Karpas-422 (cell line): Measurements from ENCODE around the gene TTC9B. TPM values are rescaled to one million over a fixed set of nuclear protein-coding genes. Genes with fewer than 3 reads are reported as not detected.

Experiments
- DNase-seq: peaks from one replicate; pipeline ENCODE4 v3.0.0-alpha.2; 2015
- H2AFZ ChIP-seq: fragments of 200-600 bp; sonication (generic); 2 replicates; pipeline ENCODE4 v1.6.1; 2014; ENCODE audit warnings: antibody characterized with exemption, low read length, mixed read lengths
- H3K27ac ChIP-seq: fragments of 200-600 bp; sonication (generic); 2 replicates; pipeline ENCODE4 v1.5.1; 2014; ENCODE audit warnings: mild to moderate bottlenecking, low read length, moderate library complexity
- H3K27me3 ChIP-seq: fragments of 200-600 bp; sonication (generic); 2 replicates; pipeline ENCODE4 v1.6.1; 2014; ENCODE audit warnings: low read length, mixed read lengths
- H3K36me3 ChIP-seq: fragments of 200-600 bp; sonication (generic); 2 replicates; pipeline ENCODE4 v1.6.1; 2014; ENCODE audit warnings: low read length, mixed read lengths; ENCODE audit not compliant: insufficient read depth
- H3K4me1 ChIP-seq: fragments of 200-600 bp; sonication (generic); 2 replicates; pipeline ENCODE4 v1.6.1; 2014; ENCODE audit warnings: mild to moderate bottlenecking, low read length, mixed read lengths
- H3K4me2 ChIP-seq: fragments of 200-600 bp; sonication (generic); 2 replicates; pipeline ENCODE4 v1.6.1; 2014; ENCODE audit warnings: low read length, low read depth, mild to moderate bottlenecking; ENCODE audit not compliant: poor library complexity, severe bottlenecking
- H3K4me3 ChIP-seq: fragments of 200-600 bp; sonication (generic); 2 replicates; pipeline ENCODE4 v1.5.1; 2014; ENCODE audit warnings: mild to moderate bottlenecking, antibody characterized with exemption, low read length, mixed read lengths
- H3K79me2 ChIP-seq: fragments of 200-600 bp; sonication (generic); 2 replicates; pipeline ENCODE4 v1.6.1; 2014; ENCODE audit warnings: mild to moderate bottlenecking, low read length, mixed read lengths
- H3K9ac ChIP-seq: fragments of 200-600 bp; sonication (generic); 2 replicates; pipeline ENCODE4 v1.6.0; 2014; ENCODE audit warnings: low read length
- H3K9me2 ChIP-seq: fragments of 200-600 bp; sonication (generic), shearing (Covaris generic); replicated peaks from 2 replicates; pipeline ENCODE4 v1.6.0; 2014; ENCODE audit warnings: mild to moderate bottlenecking, low read length, moderate library complexity; ENCODE audit not compliant: insufficient read depth
- H3K9me3 ChIP-seq: fragments of 300-700, 200-600 bp; sonication (generic); 2 replicates; pipeline ENCODE4 v1.6.1; 2014; ENCODE audit warnings: low read length, mixed read lengths
- H4K20me1 ChIP-seq: fragments of 200-600 bp; sonication (generic); 2 replicates; pipeline ENCODE4 v1.6.1; 2014; ENCODE audit warnings: mild to moderate bottlenecking, antibody characterized with exemption, low read length, low read depth; ENCODE audit not compliant: insufficient read depth
- total RNA-seq: library from RNA; depleted of rRNA; stranded (reverse); fragments of >200 nt; shearing (Covaris generic); gene quantifications from 2 replicates; pipeline ENCODE4 v1.2.3, GENCODE V29; 2014; ENCODE audit warnings: low replicate concordance

TTC9B gene
- total RNA-seq, 1 experiment from 2014 or later = not detected

DNA sequence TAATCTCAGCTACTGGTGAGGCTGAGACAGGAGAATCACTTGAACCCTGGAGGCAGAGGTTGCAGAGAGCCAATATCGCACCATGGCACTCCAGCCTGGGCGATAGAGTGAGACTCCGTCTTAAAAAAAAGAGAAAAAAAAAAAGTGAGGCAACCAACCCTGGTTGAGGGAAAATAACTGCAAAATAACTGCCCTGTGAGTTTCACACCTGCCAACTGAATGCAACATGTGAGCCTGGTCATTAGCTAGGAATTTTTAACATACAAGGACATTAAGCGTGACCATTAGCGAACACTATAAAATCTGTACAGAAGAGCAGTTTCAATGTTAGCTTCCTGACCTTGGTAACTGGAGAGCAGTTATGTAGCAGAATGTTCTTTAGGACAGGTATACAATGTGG, 10.7 kb upstream of the TTC9B start:
- no peak overlapping the region for H3K9ac ChIP-seq
- H3K79me2 ChIP-seq = no peaks in the 10 kb centered on the region
- H3K27ac ChIP-seq = no peak overlapping the region
- H3K4me1 ChIP-seq = no peaks in the 10 kb centered on the region
- H3K4me2 ChIP-seq = no peak overlapping the region
- H3K36me3 ChIP-seq = no peaks in the 10 kb centered on the region
- H3K27me3 ChIP-seq = no peaks in the 10 kb centered on the region
- H2AFZ ChIP-seq = no peak overlapping the region
- 0 out of 2 replicates have a peak, but pooled peaks cover 13% of the 10 kb centered on the region for H4K20me1 ChIP-seq
- H3K9me3 ChIP-seq = no peaks in the 10 kb centered on the region
- no peak overlapping the region for H3K4me3 ChIP-seq
- no peak for DNase-seq
- H3K9me2 ChIP-seq = no peaks in the 10 kb centered on the region

DNA sequence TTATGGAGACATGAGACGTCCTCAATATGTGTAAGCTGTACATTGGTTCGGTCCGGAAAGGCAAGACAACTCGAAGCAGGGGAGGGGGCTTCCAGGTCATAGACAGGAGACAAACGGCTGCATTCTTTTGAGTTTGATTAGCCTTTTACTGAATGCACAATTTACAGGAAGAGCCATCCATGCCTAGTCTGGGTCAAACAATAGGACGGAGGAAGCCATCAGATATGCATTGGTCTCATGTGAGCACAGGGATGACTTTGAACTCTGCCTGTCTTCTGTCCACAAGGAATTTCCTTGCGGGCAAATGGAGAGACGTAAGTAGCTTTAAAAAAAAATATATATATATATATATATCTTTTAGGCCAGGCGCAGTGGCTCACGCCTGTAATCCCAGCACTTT, 10.2 kb upstream of the TTC9B start:
- no peak for DNase-seq
- 0 out of 2 replicates have a peak, but pooled peaks cover 13% of the 10 kb centered on the region for H4K20me1 ChIP-seq
- no peak overlapping the region for H3K4me3 ChIP-seq
- H3K27me3 ChIP-seq = no peaks in the 10 kb centered on the region
- H3K79me2 ChIP-seq = no peaks in the 10 kb centered on the region
- no peaks in the 10 kb centered on the region for H3K9me2 ChIP-seq
- H3K4me2 ChIP-seq = no peak overlapping the region
- H3K9me3 ChIP-seq = no peaks in the 10 kb centered on the region
- no peaks in the 10 kb centered on the region for H3K36me3 ChIP-seq
- no peaks in the 10 kb centered on the region for H3K4me1 ChIP-seq
- H3K27ac ChIP-seq = no peak overlapping the region
- H3K9ac ChIP-seq = no peak overlapping the region
- H2AFZ ChIP-seq = no peak overlapping the region

DNA sequence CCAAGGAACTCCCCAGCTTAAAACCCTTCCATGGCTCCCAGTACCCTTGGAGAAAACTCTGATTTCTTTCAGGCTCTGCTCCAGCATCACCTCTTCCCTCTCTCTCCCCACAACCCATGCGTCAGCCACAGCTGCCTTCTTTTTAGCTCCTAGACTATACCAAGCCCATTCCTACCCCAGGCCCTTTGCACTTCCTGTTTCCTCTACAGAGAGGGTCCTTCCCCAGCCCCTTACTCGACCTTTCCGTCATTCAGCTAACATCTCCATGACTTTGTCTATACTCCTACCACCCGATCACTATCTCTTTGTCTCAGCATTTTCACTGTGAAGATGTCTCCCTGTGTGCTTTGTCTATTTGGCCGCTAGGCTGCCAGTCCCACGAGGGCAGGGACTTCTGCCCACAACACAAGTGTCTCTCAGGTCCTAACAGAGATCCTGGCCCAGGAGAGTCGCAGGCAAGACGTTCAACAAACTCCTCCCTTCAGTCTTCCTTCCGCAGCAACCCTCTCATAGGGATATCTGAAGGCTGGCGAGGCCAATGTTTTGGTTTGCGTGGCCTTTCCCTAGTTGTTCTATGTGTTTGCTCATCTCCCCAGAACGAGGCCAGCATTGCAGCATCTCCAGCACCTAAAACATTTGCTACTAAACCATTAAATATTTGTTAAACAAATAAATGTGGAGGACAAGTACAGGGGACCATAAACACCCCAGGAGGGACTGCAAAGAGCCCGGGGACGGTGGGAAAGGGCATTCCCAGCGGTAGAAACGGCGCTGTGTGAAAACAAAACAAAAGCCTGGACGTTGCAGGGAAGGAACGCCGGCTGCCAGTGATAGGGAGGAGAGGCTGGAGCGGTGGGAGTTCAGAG, 7.5 kb upstream of the TTC9B start:
- Histone ChIP-seq H3K9me3 (no peaks in the 10 kb centered on the region), H4K20me1 (0 out of 2 replicates have a peak, but pooled peaks cover under 1% of the 10 kb centered on the region), H3K4me3 (no peak overlapping the region), H2AFZ (no peak overlapping the region), H3K9ac (no peak overlapping the region), H3K27me3 (no peaks in the 10 kb centered on the region), H3K9me2 (no peaks in the 10 kb centered on the region), H3K4me1 (no peaks in the 10 kb centered on the region), H3K79me2 (no peaks in the 10 kb centered on the region), H3K4me2 (no peak overlapping the region), H3K36me3 (no peaks in the 10 kb centered on the region), H3K27ac (no peak overlapping the region)
- DNase-seq = peak; percentile 46

DNA sequence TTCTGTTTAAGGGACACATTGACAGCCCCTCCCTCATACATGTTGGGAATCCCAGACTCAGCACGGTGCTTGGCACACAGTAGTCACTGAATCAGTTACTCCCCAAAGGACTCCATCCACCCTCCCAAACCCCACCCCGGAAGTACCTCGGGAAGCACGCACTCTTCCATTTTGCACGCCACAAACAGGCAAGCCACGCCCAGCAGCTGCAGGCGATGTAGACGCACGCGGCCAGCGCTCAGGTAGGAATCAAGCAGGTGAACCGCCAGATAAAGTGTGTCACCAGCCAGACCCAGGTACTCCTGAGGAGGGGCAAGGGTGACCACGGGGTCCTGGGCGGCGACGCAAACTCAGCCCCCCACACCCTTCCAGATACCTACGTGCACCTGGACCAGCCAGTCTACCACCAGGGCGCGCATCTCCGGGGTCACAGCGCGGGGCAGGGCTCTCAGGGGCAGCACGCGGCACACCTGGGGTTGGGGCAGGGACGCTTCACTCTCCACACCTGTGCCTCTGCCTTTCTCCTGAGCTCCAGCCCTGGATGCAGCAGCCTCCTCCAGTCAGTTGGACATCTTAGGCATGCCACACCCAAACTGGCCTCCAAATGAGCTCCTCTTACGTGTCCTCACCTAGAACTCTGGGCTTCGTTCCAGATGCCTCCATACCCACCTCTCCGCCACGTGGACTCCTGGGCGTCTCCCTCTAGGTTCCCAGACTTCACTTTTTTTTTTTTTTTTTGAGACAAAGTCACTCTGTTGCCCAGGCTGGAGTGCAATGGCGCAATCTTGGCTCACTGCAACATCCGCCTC, 6.4 kb upstream of the TTC9B start:
- Histone ChIP-seq H3K9ac (no peak overlapping the region), H3K9me3 (no peaks in the 10 kb centered on the region), H3K4me3 (no peak overlapping the region), H3K9me2 (no peaks in the 10 kb centered on the region), H3K27ac (no peak overlapping the region), H3K79me2 (no peaks in the 10 kb centered on the region), H3K27me3 (no peaks in the 10 kb centered on the region), H2AFZ (no peak overlapping the region), H3K36me3 (no peaks in the 10 kb centered on the region), H4K20me1 (no peaks in the 10 kb centered on the region), H3K4me2 (no peak overlapping the region), H3K4me1 (no peaks in the 10 kb centered on the region)
- no peak for DNase-seq

DNA sequence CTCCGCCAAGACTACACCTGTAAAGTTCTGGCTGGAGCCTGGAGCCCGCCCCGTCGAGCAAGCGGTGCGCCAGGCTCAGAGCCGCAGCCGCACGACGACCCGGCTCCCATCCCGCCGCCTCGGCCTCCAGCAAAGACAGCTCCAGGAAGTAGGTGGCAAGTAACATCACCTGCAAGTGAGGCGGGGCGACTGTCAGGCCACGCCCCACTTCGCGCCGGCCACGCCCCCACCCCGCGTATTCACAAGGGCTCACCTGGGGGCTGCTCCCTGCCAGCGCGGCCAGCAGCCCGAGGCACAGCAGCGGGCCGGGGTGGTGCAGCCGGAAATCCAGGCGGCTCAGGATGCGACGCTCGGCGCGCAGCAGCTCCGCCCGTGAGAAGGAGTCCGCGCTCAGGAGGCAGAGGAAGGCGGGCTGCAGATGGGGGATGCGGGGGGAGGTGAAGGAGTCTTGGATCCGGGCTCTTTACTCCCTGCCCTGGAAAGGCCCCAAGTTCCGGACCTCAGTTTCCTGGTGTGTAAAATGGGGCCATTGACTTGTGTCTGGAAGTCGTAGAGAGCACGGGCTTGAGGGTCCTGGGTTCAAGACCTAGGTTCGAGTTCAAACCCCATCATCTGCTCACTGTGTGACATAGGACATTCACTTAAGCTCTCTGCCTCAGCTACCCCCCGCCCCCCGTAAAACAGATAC, 5.1 kb upstream of the TTC9B start:
- no peak overlapping the region for H3K27ac ChIP-seq
- no peaks in the 10 kb centered on the region for H3K9me3 ChIP-seq
- H3K4me1 ChIP-seq = no peaks in the 10 kb centered on the region
- H3K27me3 ChIP-seq = no peaks in the 10 kb centered on the region
- H3K79me2 ChIP-seq = no peaks in the 10 kb centered on the region
- no peaks in the 10 kb centered on the region for H3K36me3 ChIP-seq
- no peak overlapping the region for H3K4me2 ChIP-seq
- no peak for DNase-seq
- no peak overlapping the region for H3K9ac ChIP-seq
- no peak overlapping the region for H3K4me3 ChIP-seq
- no peak overlapping the region for H2AFZ ChIP-seq
- no peaks in the 10 kb centered on the region for H4K20me1 ChIP-seq
- H3K9me2 ChIP-seq = no peaks in the 10 kb centered on the region

DNA sequence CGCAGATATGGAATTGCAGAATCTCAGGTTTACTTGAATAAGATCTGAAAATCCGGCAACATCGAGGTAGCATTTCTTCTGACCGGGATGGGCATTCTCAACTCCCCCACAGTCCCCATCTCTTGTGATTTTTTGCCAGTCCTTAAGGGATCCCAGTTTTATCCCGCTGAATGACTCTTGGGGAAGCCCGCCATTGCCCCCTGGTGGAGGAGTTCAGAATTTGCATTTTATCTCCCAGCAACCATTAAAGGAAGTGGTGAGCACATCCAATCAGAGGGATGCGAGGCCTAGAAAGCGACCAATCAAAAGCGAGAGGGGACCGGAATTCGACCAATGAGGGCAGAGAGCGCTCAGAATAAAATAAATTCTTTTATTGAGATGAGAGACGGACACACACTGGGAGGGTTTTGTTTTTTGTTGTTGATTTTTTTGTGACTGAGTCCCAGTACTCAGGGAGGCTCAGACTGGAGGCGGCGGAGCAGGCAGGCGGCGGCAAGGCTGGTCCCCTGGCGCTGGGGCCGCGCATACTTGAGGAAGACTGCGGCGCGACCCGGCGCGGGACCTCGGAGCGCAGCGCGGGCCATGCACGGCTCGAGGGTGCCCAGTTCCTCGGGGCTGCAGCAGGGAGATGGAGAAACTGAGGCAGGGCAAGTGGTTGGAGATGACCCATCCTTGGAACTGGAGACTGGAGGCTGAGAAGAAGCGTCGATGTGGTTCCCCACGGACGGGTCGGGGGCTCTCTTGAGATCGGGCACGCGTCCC, 3.9 kb upstream of the TTC9B start:
- Histone ChIP-seq H3K36me3 (no peaks in the 10 kb centered on the region), H3K4me2 (no peak overlapping the region), H3K9ac (no peak overlapping the region), H4K20me1 (no peaks in the 10 kb centered on the region), H3K27me3 (no peaks in the 10 kb centered on the region), H3K9me3 (no peaks in the 10 kb centered on the region), H3K9me2 (no peaks in the 10 kb centered on the region), H3K4me1 (no peaks in the 10 kb centered on the region), H3K27ac (no peak overlapping the region), H2AFZ (no peak overlapping the region), H3K79me2 (no peaks in the 10 kb centered on the region), H3K4me3 (no peak overlapping the region)
- peak; percentile 96 for DNase-seq

DNA sequence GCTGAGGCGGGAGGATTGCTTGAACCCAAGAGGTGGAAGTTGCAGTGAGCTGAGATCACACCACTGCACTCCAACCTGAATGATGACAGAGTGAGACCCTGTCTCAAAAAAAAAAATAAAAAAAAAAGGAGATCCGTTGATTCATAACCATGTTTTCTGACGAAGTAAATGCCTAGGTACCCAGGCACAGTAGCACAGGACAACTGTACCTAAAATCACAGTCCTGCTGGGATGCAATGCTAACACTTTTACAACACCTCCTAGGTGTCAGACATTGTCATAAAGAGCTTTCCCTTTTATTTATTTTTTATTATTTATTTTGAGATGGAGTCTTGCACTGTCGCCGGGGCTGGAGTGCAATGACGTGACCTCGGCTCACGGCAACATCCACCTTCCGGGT, 2.5 kb upstream of the TTC9B start:
- H3K36me3 ChIP-seq = no peaks in the 10 kb centered on the region

More for the DNA sequence above, 2.5 kb upstream of the TTC9B start:
- Histone ChIP-seq H3K4me2 (no peak overlapping the region), H2AFZ (no peak overlapping the region), H3K9ac (no peak overlapping the region), H3K27ac (no peak overlapping the region), H3K9me2 (no peaks in the 10 kb centered on the region), H3K4me3 (no peak overlapping the region), H4K20me1 (no peaks in the 10 kb centered on the region), H3K9me3 (no peaks in the 10 kb centered on the region), H3K4me1 (no peaks in the 10 kb centered on the region), H3K27me3 (no peaks in the 10 kb centered on the region), H3K79me2 (no peaks in the 10 kb centered on the region)
- no peak for DNase-seq
